Loucy (cell line): Measurements from ENCODE around the gene TOMM40L.

Experiments used
- EZH2phosphoT487 ChIP-seq: fragments of 200-600 bp; IDR thresholded peaks from 2 replicates; pipeline ENCODE4 v1.6.1; 2018; ENCODE audit warnings: antibody characterized with exemption, mild to moderate bottlenecking, moderate library complexity, borderline replicate concordance
- TF ChIP-seq, protein P1 (sequence below): fragments of 200-600 bp; sonication (generic); conservative IDR thresholded peaks from 2 replicates; pipeline ENCODE4 v1.5.1; 2014; ENCODE audit warnings: mild to moderate bottlenecking, antibody characterized with exemption, low read length

DNA sequence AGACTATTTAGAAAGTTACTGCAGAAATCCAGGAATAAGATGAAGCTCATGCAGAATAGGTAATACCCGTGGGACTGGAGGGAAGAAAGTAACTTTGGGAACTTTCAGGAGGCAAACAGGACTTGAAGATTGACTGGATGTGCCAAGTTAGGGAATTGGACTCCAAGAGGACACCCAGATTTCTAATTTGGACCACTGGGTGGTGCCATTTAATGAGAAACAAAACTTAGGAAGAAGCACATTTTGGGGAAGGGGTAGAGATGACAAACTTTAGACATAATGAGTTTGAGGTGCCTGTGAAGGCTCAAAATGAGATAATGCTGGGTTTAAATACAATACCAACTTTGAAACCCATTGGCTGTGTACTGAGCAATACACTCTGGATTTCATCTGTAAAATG lies 45.2 kb upstream of the TOMM40L start:
- TF ChIP-seq, protein P1, sequence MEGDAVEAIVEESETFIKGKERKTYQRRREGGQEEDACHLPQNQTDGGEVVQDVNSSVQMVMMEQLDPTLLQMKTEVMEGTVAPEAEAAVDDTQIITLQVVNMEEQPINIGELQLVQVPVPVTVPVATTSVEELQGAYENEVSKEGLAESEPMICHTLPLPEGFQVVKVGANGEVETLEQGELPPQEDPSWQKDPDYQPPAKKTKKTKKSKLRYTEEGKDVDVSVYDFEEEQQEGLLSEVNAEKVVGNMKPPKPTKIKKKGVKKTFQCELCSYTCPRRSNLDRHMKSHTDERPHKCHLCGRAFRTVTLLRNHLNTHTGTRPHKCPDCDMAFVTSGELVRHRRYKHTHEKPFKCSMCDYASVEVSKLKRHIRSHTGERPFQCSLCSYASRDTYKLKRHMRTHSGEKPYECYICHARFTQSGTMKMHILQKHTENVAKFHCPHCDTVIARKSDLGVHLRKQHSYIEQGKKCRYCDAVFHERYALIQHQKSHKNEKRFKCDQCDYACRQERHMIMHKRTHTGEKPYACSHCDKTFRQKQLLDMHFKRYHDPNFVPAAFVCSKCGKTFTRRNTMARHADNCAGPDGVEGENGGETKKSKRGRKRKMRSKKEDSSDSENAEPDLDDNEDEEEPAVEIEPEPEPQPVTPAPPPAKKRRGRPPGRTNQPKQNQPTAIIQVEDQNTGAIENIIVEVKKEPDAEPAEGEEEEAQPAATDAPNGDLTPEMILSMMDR, result peak; percentile 66
- no peak for TF ChIP-seq EZH2phosphoT487
